Myocyte (in vitro differentiated cells): ENCODE measurements around the gene GRAMD2A. TPM values are rescaled to one million over a fixed set of nuclear protein-coding genes. Genes with fewer than 3 reads are reported as not detected.
"Not testable (repeated sequence)": the region's sequence is repeated elsewhere in the genome, so short reads cannot be mapped to it uniquely, and the experiment has no call there.

ENCODE experiments used
- DNase-seq: peaks from one replicate; pipeline ENCODE4 v3.0.0-alpha.2; 2012; ENCODE audit warnings: low read depth
- total RNA-seq: library from RNA; depleted of rRNA; stranded (reverse); fragments of >200 nt; gene quantifications from 2 replicates; pipeline ENCODE4 v1.2.3, GENCODE V29; 2014

Gene GRAMD2A
- total RNA-seq, 1 donor from 2014 or later, result not detected

DNA sequence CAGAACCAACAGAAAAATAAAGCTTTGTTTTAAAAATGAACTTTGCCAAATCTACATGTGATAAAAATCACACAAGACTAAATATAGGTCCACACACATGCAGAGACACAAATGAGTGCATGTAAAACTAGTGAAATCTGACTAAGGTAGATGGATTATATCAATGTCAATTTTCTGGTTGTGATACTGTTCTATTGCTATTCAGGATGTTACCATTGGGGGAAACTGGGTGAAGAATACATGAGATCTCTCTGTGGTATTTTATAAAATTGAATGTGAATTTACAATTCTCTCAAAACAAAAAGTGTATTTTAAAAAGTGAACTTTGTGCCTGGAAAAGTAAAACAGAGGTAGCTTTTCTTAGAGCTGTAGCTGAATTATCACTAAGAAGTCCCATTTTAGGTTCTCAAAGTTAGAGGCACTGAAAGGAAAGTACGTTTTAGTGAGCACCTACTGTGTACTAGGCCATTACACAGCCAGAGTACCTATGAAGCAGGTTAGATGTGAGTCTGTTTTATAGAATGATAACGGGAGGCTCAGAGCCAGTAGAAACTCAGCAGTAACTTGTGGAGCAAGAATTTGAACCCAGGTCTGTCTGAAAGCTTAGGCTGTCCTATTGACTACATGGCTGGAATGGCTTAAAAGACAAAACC is 8.2 kb downstream of the GRAMD2A start:
- no peak for DNase-seq

DNA sequence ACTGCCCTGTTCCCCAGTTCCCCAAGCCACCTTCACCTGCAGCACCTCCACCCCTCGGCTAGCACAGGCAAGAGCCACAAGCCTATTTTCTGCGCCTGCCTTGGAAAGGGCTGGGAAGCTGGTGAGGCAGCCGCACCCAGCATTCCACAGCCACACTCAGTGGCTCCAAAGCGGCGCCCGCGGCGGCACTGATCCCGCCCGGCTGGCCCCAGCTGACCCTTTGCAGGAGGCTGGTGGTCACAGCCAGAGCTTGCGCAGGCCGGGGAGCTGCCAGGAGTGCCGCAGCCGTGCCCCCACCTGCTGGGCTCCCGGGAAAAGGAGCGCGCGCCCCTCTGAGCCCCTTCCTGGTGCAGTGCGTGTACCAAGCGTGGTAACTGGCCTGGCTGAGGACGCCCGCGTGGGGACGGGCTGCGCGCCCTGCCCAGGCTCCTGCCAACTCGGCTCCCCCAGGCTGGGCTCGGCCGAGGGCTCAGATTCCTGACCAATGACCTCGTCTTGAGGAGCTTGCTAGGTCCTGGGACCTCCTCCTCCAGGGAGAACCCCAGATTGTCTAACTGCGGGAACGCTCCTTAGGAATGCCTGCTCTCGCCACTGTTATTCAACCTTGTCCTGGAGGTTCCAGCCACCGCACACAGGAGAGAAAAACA is 13.3 kb downstream of the GRAMD2A start:
- peak; percentile 85 for DNase-seq

DNA sequence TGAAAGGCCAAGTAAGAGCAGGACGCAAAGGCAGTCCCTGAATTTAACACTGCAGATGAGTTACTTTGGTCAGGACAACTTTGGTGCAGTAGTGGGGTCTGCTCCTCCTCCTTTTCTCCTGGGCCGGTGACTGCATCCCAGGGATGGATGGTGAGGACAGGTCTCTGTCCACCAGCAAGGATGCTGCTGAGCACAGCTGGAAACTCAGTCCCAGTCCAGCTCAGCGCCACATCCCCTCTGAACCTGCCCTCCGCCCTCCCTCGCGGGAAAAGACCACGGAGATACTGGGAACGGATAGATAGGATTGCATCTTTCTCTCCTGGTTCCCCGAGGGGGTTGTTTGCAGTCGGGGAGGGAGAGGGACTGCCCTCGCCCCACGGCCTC is 13.8 kb downstream of the GRAMD2A start:
- DNase-seq, result no peak

DNA sequence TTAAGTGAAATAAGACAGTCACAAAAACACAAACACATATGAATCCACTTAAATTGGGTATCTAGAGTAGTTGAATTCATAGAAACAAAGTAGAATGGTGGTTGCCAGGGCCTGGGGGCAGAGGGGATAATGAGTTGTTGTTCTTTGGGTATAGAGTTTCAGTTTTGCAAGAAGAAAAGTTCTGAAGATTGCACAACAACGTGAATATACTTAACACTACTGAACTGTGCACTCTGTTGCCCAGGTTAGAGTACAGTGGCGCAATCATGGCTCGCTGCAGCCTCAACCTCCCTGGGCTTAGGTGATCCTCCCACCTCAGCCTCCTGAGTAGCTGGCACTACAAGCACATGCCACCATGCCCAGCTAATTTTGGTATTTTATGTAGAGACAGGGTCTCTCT is 14.9 kb downstream of the GRAMD2A start:
- DNase-seq, result no peak

DNA sequence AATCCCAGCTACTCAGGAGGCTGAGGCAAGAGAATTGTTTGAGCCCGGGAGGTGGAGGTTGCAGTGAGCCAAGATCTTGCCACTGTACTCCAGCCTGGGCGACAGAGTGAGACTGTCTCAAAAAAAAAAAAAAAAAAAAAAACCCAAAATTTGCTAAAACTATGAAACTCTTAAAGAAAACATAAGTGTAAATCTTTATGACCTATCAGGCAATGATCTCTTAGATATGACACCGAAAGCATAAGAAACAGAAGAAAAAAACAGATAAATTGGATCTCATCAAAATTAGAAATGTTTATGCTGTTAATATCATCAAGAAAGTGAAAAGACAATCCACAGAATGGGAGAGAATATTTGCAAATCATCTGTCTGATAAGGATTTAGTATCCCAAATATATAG is 15.3 kb downstream of the GRAMD2A start:
- no peak for DNase-seq

GRCh38 chr15:72180761-72181324 is 16.7 kb downstream of the GRAMD2A start:
- no peak for DNase-seq

- peak; percentile 56 for DNase-seq
These were observed 17.5 kb downstream of the GRAMD2A start for GRCh38 chr15:72179950-72180581.

DNA sequence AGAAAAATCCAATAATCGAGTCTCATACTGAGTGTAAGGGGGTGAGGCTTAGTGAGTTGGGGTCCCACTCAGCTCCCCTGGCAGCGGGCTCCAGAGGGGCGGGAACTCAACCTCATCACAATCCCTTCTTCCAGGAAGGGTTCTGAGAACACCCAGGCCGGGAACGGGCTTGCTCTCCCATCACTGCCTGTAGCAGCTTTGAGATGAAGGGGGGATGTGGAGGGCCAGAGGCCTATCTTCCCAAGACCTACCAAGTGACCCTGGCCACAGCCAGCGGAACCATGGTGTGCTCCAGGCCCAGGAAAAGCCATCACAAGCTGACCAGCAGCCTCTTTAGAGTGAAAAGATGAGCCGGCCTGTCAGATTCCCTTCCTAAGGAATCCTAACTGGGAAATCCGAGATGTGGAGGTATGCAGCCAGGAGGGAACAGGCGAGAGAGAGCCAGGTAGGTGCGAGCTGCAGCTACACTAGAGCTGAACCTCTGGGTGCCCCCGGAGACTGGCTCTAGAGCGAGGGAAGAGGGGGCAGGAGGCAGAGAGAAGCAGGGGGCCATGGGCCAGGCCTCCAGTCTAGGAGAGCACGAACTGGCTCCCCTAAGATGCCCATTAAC is 18.5 kb downstream of the GRAMD2A start:
- no peak for DNase-seq

GRCh38 chr15:72176743-72177142 is 20.8 kb downstream of the GRAMD2A start:
- no peak for DNase-seq

DNA sequence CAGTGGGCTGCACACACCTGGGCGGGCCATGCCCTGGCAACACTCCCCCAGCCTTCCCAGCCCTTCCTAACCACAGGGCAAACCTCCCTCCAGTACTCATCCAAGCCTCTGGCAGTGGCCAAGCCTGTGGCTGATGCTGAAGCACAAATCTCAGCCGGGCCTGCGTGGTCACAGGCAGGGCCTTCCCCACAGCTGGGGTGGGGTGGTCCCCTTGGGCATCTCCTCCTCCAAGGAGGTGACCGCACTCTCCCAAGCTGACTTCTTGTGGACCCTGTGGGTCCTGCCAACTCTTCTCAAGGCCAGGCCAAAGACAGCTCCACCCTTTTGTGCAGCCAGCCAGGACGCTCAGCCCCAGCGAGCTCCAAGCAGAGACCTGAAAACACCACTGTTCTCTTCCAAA is 21.4 kb downstream of the GRAMD2A start:
- DNase-seq, result peak; percentile 38

DNA sequence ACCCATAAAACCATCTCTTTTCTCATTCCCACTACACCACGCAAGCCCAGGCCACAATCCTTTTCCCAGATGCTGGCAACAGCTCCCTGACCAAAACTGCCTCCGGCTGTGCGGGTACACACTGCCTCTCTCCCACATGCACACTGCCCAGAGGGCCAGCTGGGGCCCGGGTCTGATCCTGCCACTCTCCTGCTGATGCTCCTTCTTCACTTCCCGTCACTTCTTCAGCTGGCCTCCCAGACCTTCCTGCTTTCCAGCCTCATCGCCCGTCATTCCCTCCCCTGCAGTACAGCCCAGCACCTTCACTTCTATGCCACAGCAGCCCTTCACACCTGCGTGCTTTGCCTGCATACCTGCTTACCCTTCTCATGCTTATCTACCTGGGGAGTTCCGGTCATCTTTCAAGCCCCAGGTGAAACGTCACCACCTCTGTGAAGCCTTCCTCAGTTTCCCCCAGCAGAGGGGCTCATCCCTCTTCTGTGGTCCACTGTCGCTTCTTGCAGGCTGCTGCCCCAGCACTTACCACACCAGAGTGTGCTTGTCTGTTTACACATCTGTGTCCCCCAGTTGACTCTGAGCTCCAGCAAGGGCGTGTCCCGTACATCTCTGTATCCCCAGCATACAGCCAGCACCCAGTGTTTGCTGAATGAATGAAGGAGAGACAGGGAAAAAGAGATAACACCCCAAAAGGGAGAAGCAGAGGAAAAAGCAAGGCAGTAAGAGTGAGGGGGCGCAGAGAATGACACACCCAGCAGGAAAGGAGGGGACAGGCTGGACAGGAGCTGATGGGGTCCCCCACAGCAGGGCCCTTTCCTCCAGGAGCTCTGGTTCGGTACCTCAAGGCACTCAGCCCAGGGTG is 22.2 kb downstream of the GRAMD2A start:
- DNase-seq, result no peak

- no peak for DNase-seq
These were observed 22.9 kb downstream of the GRAMD2A start for GRCh38 chr15:72174551-72175165.

DNA sequence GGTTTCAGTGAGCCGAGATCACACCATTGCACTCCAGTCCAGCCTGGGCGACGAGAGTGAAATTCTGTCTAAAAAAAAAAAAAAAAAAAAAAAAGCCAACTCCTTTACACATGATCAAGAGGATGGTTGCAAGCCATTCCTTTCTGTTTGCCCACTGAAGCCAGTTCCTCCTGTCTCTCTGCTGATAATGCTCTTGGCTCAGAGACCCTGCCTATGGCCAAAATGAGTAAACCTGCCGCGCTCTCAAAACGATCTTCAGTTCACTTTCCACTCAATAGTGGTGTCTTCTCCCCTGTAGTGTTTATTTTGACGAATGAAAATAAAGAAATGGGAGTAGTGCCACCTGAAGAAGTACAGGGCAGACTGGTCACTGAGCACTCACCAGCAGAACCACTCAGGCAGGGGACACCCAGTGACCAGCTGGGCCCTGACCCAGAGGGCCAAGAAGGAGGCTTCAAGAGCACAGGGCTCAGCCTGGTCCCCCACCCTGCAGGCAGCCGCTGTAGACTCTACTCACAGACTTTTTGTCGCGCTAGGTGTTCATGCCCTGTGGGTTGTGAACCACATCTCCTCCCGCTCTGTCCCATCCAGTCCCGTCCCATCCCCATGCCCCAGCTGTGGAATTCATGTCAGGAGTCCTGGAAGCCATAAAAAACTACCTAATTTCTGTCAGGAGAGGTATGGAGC is 23.6 kb downstream of the GRAMD2A start:
- no peak for DNase-seq

GRCh38 chr15:72173401-72173800 is 24.2 kb downstream of the GRAMD2A start:
- DNase-seq, result no peak

GRCh38 chr15:72172796-72173195 is 24.8 kb downstream of the GRAMD2A start:
- no peak for DNase-seq

DNA sequence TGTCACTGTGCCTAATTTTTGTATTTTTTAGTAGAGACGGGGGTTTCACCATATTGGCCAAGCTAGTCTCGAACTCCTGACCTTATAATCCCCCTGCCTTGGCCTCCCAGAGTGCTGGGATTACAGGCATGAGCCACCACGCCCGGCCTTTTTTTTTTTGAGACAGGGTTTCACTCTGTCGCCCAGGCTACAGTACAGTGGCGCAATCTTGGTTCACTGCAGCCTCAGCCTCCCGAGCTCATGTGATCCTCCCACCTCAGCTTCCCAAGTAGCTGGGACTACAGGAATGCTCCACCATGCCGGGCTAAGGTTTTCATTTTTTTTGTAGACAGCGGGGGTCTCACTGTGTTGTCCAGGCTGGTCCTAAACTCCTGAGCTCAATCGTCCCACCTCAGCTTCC is 25.6 kb downstream of the GRAMD2A start:
- DNase-seq, result not testable (repeated sequence)

- DNase-seq, result no peak
These were observed 26.9 kb downstream of the GRAMD2A start for GRCh38 chr15:72170691-72171090.

DNA sequence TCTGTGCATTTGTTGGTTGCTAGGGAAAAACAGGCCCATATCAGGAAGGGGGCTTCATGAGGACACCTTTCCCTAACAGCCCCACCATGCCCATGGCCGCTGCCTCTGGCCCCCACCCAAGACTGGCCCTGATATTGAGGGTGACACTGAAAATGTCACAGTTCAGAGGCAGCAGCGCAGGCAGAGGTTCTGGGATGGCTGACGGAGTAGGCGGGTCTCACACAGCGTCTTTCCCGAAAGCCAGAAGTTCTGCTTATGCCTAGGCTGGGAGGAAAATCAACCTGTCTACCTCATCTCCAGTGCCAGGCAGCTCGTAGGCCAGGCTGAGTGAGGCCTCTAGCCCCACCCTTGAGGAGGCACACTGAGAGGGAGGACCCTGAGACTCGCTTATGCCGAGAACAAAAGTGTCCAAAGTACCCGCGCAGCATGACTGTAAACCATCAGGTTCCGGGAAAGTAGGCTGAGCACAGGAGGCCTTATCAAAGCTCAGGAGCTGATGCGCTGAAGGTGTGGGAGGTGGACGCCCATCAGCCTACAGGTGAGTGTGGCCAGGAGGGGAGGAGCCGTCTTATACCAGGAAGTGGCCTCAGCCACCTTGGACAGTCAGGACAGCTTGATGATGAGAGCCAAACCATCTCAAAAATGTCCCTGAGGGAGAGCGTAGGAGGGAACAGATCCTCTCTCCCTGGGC is 27.5 kb downstream of the GRAMD2A start:
- DNase-seq, result no peak

DNA sequence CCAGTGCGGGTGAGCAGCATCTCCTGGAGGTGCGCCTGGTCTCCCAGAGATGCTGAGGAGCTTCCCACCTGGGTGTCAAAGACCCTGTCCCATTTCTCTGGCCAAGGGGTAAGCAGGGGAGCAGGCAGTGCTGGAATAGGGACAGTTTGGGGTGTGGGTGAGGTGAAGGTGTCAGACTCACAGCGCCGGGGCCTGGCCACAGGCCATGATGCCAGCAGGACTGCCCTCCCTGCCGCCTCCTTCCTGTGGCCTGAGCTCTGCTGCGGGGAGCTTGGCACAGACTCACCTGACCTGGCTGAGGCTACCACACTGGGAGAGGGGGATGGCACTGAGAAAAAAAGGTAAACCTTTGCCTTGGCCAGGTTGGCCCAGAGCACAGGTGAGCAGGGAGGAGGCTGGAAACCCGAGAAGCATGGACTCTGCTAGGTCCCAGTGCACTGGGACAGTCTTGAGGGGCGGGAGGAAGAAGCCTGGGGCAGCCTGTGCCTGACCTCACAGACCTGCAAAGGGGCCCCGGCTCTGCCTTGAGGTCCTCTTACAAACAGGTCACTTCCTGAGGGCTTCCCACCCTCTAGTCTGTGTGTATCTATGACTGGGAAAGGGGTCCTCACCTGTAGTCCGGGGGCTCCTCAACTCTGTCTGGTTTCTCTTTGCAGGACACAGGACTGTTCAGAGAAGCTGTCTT is 28.2 kb downstream of the GRAMD2A start:
- DNase-seq, result no peak
